SK-N-SH (cell line): ENCODE results near the gene ITGB8. TPM values are rescaled to one million over a fixed set of nuclear protein-coding genes. Genes with fewer than 3 reads are reported as not detected.

Experiments
- CTCF ChIA-PET: fragments of 300-600, 350-600 bp; formaldehyde crosslinking; extraction: SDS; loops from one replicate; lab custom pipeline; 2021; lab: Yijun Ruan, JAX
- POLR2A ChIA-PET: fragments of 350-600 bp; sonication (Branson Sonifier 250); formaldehyde crosslinking; extraction: SDS; loops from one replicate; lab custom pipeline; 2020; ENCODE audit warnings: antibody characterized with exemption, inconsistent platforms; lab: Yijun Ruan, JAX
- DNase-seq: peaks from one replicate; pipeline ENCODE4 v3.0.0; 2012
- H2AFZ ChIP-seq: fragments of 200-600 bp; sonication (generic); 2 replicates; pipeline ENCODE4 v1.8.1; 2016; ENCODE audit warnings: antibody characterized with exemption, mild to moderate bottlenecking, low read depth
- H3F3A ChIP-seq: fragments of 200-600 bp; sonication (generic); replicated peaks from 2 replicates; pipeline ENCODE3; 2016; ENCODE audit warnings: antibody characterized with exemption, mild to moderate bottlenecking; ENCODE audit not compliant: insufficient read depth
- H3K27ac ChIP-seq, 2 experiments: fragments of 200-500 bp in 1 of 2; fragments of 200-600 bp in 1 of 2; sonication (Bioruptor generic) in 1 of 2; sonication (generic), shearing (Covaris generic) in 1 of 2; 2 replicates each; pipeline versions ENCODE4 v1.5.1 to v1.6.1; 2014 to 2016; ENCODE audit warnings: low read depth in 2 of 2, inconsistent platforms in 1 of 2, low read length in 1 of 2, mild to moderate bottlenecking in 1 of 2, mixed read lengths in 1 of 2
- H3K27me3 ChIP-seq: fragments of 200-600 bp; sonication (generic), shearing (Covaris generic); 2 replicates; pipeline ENCODE4 v1.6.1; 2016; ENCODE audit warnings: mixed run types; ENCODE audit not compliant: insufficient read depth
- H3K36me3 ChIP-seq, 2 experiments: fragments of 200-500 bp in 1 of 2; fragments of 200-600 bp in 1 of 2; sonication (Bioruptor generic) in 1 of 2; sonication (generic) in 1 of 2; replicated peaks in 1 of 2; 2 replicates each; pipeline versions ENCODE3 to v1.5.1; 2014 to 2016; ENCODE audit warnings: low read length in 1 of 2, mild to moderate bottlenecking in 1 of 2; ENCODE audit not compliant: insufficient read depth in 2 of 2, control insufficient read depth in 1 of 2
- H3K4me1 ChIP-seq, 2 experiments: fragments of 200-500 bp in 1 of 2; fragments of 200-600 bp in 1 of 2; sonication (Bioruptor generic) in 1 of 2; sonication (generic), shearing (Covaris generic) in 1 of 2; 2 replicates each; pipeline versions ENCODE4 v1.5.1 to v1.6.1; 2014 to 2016; ENCODE audit warnings: low read depth in 1 of 2, low read length in 1 of 2, mixed run types in 1 of 2; ENCODE audit not compliant: insufficient read depth in 2 of 2, control insufficient read depth in 1 of 2
- H3K4me2 ChIP-seq: fragments of 200-600 bp; sonication (generic), shearing (Covaris generic); 2 replicates; pipeline ENCODE4 v1.6.1; 2017; ENCODE audit warnings: mixed run types
- H3K4me3 ChIP-seq, 2 experiments: fragments of 200-500 bp in 1 of 2; fragments of 200-600 bp in 1 of 2; sonication (Bioruptor generic) in 1 of 2; sonication (generic), shearing (Covaris generic) in 1 of 2; 2 replicates each; pipeline versions ENCODE4 v1.5.1 to v1.8.1; 2014 to 2016; ENCODE audit warnings: low read depth in 2 of 2, inconsistent platforms in 1 of 2, low read length in 1 of 2, mild to moderate bottlenecking in 1 of 2, mixed read lengths in 1 of 2, moderate library complexity in 1 of 2
- H3K79me2 ChIP-seq: fragments of 200-600 bp; sonication (generic); 2 replicates; pipeline ENCODE4 v1.8.1; 2017; ENCODE audit warnings: mild to moderate bottlenecking; ENCODE audit not compliant: insufficient read depth
- H3K9ac ChIP-seq: fragments of 200-600 bp; sonication (generic); 2 replicates; pipeline ENCODE4 v1.6.1; 2017; ENCODE audit warnings: mixed run types
- H3K9me2 ChIP-seq: fragments of 200-600 bp; sonication (generic); 2 replicates; pipeline ENCODE4 v1.6.1; 2017; ENCODE audit warnings: mixed run types
- H3K9me3 ChIP-seq: fragments of 200-600 bp; sonication (generic); 2 replicates; pipeline ENCODE4 v1.6.1; 2017; ENCODE audit warnings: mixed run types, mild to moderate bottlenecking, moderate library complexity
- H4K20me1 ChIP-seq: fragments of 200-600 bp; sonication (generic); 2 replicates; pipeline ENCODE4 v1.6.1; 2017; ENCODE audit warnings: mild to moderate bottlenecking, mixed run types; ENCODE audit not compliant: insufficient read depth
- CHD2 ChIP-seq: fragments of 150-350 bp; IDR thresholded peaks from 2 replicates; pipeline ENCODE4 v1.6.1; 2018; ENCODE audit warnings: low read length; ENCODE audit not compliant: partially characterized antibody
- CTCF ChIP-seq: fragments of 200-600 bp; sonication (generic); IDR thresholded peaks from 2 replicates; pipeline ENCODE4 v1.6.1; 2017; ENCODE audit warnings: antibody characterized with exemption, mild to moderate bottlenecking, moderate library complexity
- FOXM1 ChIP-seq: IDR thresholded peaks from 2 replicates; pipeline ENCODE4 v1.4.0; 2012; ENCODE audit warnings: low read depth, mild to moderate bottlenecking
- IRF3 ChIP-seq: fragments of 150-350 bp; IDR thresholded peaks from 2 replicates; pipeline ENCODE4 v1.6.1; 2016; ENCODE audit warnings: mild to moderate bottlenecking, low read depth, low read length
- PBX3 ChIP-seq: IDR thresholded peaks from 2 replicates; pipeline ENCODE4; 2012
- POLR2AphosphoS5 ChIP-seq: IDR thresholded peaks from 2 replicates; pipeline ENCODE4 v1.6.1; 2012; ENCODE audit warnings: low read depth, low read length
- RAD21 ChIP-seq: IDR thresholded peaks from 2 replicates; pipeline ENCODE4 v1.6.1; 2012; ENCODE audit warnings: mild to moderate bottlenecking, low read length
- REST ChIP-seq: IDR thresholded peaks from 2 replicates; pipeline ENCODE4 v1.6.1; 2012; ENCODE audit warnings: mild to moderate bottlenecking, low read depth, low read length, moderate library complexity
- RXRA ChIP-seq: IDR thresholded peaks from 2 replicates; pipeline ENCODE4 v1.4.0; 2012; ENCODE audit warnings: low read depth, mild to moderate bottlenecking, borderline replicate concordance
- SMC3 ChIP-seq: IDR thresholded peaks from 2 replicates; pipeline ENCODE4 v1.6.1; 2012; ENCODE audit warnings: low read depth, low read length, improper control_type of control experiment
- TAF1 ChIP-seq: IDR thresholded peaks from 2 replicates; pipeline ENCODE4 v1.6.1; 2012; ENCODE audit warnings: low read depth, mild to moderate bottlenecking, low read length, moderate library complexity, borderline replicate concordance
- USF1 ChIP-seq: IDR thresholded peaks from 2 replicates; pipeline ENCODE4 v1.4.0; 2012; ENCODE audit warnings: low read depth, borderline replicate concordance
- ZBTB33 ChIP-seq: IDR thresholded peaks from 2 replicates; pipeline ENCODE4 v1.4.0; 2012; ENCODE audit warnings: low read depth, borderline replicate concordance
- WGBS: methylation state at CpG from one replicate; pipeline ENCODE4 v1.1.6; 2017; ENCODE audit warnings: low lambda C conversion rate; 5-methylcytosine and 5-hydroxymethylcytosine counted together
- polyA plus RNA-seq, 3 experiments: library from polyadenylated mRNA; depleted of rRNA; stranded (reverse); fragments of >200 nt; gene quantifications; 2 replicates each; pipeline ENCODE4 v1.2.3, GENCODE V29; 2012

ITGB8 gene
- polyA plus RNA-seq, 1 of the 3 experiments (the other 2 are of a cell fraction) = 0.62 TPM

- no peak for TF ChIP-seq USF1
- TF ChIP-seq PBX3 = no peak
- no peak for TF ChIP-seq REST
Measured at GRCh38 chr7:20458521-20458920, 127.8 kb downstream of the ITGB8 start (continued).

- 44% methylated on average over 4 of the region's 4 CpGs for WGBS
- DNase-seq = no peak
- no peak overlapping the region for H2AFZ ChIP-seq
- H3K27me3 ChIP-seq = no peaks in the 10 kb centered on the region
- no peaks in the 10 kb centered on the region for H3K79me2 ChIP-seq
- no peaks in the 10 kb centered on the region for H3K9me2 ChIP-seq
- H3K36me3 ChIP-seq = no peaks in the 10 kb centered on the region
- H4K20me1 ChIP-seq = no peaks in the 10 kb centered on the region
- TF ChIP-seq TAF1 (no peak), RXRA (no peak), FOXM1 (no peak), PBX3 (no peak), CHD2 (no peak)
- no peak overlapping the region for H3K27ac ChIP-seq
- no peaks in the 10 kb centered on the region for H3K4me1 ChIP-seq
- no peak overlapping the region for H3K4me2 ChIP-seq
- H3K9me3 ChIP-seq = no peaks in the 10 kb centered on the region
- no peak overlapping the region for H3K9ac ChIP-seq
- ChIA-PET POLR2A (no interaction called here), CTCF (no interaction called here)
- H3F3A ChIP-seq = no peaks in the 10 kb centered on the region
- H3K4me3 ChIP-seq = no peak overlapping the region
Measured at GRCh38 chr7:20459419-20459818, 128.7 kb downstream of the ITGB8 start.

GRCh38 chr7:20464891-20465290, 134.2 kb downstream of the ITGB8 start:
- H3K9ac ChIP-seq = no peak overlapping the region
- no peaks in the 10 kb centered on the region for H3K4me1 ChIP-seq
- H2AFZ ChIP-seq = no peak overlapping the region
- H3K9me2 ChIP-seq = no peaks in the 10 kb centered on the region
- no peak overlapping the region for H3K4me3 ChIP-seq
- no peaks in the 10 kb centered on the region for H3K27me3 ChIP-seq
- H3K27ac ChIP-seq = no peak overlapping the region
- H4K20me1 ChIP-seq = no peaks in the 10 kb centered on the region
- CTCF ChIA-PET = interaction anchor here (0.9 to 1.6 kb wide), 2 partner anchors 10 to 134 kb away, joined by 3 to 4 read pairs; no protein-coding TSS in a partner anchor
- H3K36me3 ChIP-seq = no peaks in the 10 kb centered on the region
- POLR2A ChIA-PET = no interaction called here
- DNase-seq = no peak
- no peaks in the 10 kb centered on the region for H3F3A ChIP-seq
- H3K79me2 ChIP-seq = no peaks in the 10 kb centered on the region
- no peak overlapping the region for H3K4me2 ChIP-seq
- no peaks in the 10 kb centered on the region for H3K9me3 ChIP-seq
- WGBS = 13% methylated on average over 1 of the region's 1 CpG
- TF ChIP-seq CHD2 (no peak), IRF3 (no peak), CTCF (no peak), SMC3 (no peak), ZBTB33 (no peak), POLR2AphosphoS5 (no peak), RAD21 (no peak)
